DOHH2 (cell line): ENCODE measurements around the gene STAT5B.

Source experiments
- CTCF ChIP-seq: fragments of 200-600 bp; sonication (generic); IDR thresholded peaks from one replicate; pipeline ENCODE4 v1.5.1; 2014; ENCODE audit warnings: antibody characterized with exemption, mild to moderate bottlenecking, low read depth, low read length; ENCODE audit not compliant: poor library complexity, severe bottlenecking
- EZH2phosphoT487 ChIP-seq: fragments of 200-600 bp; sonication (generic); IDR thresholded peaks from 2 replicates; pipeline ENCODE4 v1.6.1; 2017; ENCODE audit warnings: borderline replicate concordance, mild to moderate bottlenecking, antibody characterized with exemption, low read length, moderate library complexity, mixed read lengths

GRCh38 chr17:42315402-42316156, 39.4 kb upstream of the STAT5B start:
- TF ChIP-seq CTCF (no peak), EZH2phosphoT487 (no peak)
